ENCODE measurements around the gene METRN.

Gene METRN

GRCh38 chr16:761625-762513 lies 47.0 kb downstream of the METRN start:
- TF ChIP-seq TAF1 (IDR thresholded peaks at IDR 0.05; ENCODE audit: borderline replicate concordance, insufficient read depth, low read length) (no peak), POLR2AphosphoS5 (IDR thresholded peaks at IDR 0.05; ENCODE audit: low read depth, low read length) (no peak), SIN3A (IDR thresholded peaks at IDR 0.05; ENCODE audit: borderline replicate concordance, insufficient read depth, low read length) (no peak), FOXP2 (optimal IDR thresholded peaks at IDR 0.05; ENCODE audit: borderline replicate concordance, extremely low read depth, extremely low read length, insufficient read depth) (no peak)
- TF ChIP-seq, protein P1, sequence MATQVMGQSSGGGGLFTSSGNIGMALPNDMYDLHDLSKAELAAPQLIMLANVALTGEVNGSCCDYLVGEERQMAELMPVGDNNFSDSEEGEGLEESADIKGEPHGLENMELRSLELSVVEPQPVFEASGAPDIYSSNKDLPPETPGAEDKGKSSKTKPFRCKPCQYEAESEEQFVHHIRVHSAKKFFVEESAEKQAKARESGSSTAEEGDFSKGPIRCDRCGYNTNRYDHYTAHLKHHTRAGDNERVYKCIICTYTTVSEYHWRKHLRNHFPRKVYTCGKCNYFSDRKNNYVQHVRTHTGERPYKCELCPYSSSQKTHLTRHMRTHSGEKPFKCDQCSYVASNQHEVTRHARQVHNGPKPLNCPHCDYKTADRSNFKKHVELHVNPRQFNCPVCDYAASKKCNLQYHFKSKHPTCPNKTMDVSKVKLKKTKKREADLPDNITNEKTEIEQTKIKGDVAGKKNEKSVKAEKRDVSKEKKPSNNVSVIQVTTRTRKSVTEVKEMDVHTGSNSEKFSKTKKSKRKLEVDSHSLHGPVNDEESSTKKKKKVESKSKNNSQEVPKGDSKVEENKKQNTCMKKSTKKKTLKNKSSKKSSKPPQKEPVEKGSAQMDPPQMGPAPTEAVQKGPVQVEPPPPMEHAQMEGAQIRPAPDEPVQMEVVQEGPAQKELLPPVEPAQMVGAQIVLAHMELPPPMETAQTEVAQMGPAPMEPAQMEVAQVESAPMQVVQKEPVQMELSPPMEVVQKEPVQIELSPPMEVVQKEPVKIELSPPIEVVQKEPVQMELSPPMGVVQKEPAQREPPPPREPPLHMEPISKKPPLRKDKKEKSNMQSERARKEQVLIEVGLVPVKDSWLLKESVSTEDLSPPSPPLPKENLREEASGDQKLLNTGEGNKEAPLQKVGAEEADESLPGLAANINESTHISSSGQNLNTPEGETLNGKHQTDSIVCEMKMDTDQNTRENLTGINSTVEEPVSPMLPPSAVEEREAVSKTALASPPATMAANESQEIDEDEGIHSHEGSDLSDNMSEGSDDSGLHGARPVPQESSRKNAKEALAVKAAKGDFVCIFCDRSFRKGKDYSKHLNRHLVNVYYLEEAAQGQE (IDR thresholded peaks at IDR 0.05; ENCODE audit: insufficient read depth in 1 of 2, low read depth in 2 of 2, low read length in 2 of 2), result no peak

- no peak for TF ChIP-seq SIN3A (IDR thresholded peaks at IDR 0.05; ENCODE audit: borderline replicate concordance, insufficient read depth, low read length)
These were observed 47.8 kb downstream of the METRN start for GRCh38 chr16:762595-763268.

DNA sequence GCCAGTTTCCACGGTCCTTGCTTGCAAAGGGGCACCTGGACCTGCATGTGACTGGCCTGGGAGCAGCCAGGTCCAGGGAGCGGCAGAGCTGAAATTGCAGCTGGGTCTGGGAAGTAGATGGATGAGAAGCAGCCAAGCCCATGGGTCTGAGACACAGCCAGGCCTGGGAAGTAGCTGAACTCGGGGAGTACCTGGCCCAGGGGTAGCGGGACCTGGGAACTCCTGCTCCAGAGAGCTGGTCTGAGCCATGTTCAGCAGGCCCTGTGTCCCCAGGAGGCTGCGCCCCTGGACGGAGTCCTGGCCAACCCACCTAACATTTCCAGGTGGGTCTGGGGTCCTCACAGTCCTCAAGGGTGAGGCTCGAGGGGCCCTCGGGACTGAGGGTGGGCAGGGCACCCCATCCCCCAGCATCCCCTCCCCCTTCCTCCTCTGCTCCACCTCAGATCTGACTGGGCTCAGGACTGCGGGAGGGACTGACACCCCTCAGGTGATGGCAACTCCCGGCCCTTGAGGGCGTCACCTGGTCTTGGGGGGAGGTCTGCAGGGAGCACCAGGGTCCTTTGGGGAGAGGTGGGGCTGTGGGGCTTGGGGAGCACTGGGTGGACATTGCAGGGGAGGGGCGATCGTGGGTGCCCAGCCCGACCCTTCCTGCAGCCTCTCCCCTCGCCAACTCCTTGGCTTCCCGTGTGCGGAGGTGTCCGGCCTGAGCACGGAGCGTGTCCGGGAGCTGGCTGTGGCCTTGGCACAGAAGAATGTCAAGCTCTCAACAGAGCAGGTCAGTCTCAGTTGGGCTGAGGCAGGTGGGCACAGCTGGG lies 48.7 kb downstream of the METRN start:
- no peak for TF ChIP-seq TAF1 (IDR thresholded peaks at IDR 0.05; ENCODE audit: borderline replicate concordance, insufficient read depth, low read length)
- TF ChIP-seq FOXP2 (optimal IDR thresholded peaks at IDR 0.05; ENCODE audit: borderline replicate concordance, extremely low read depth, extremely low read length, insufficient read depth), result no peak
- no peak for TF ChIP-seq SIN3A (IDR thresholded peaks at IDR 0.05; ENCODE audit: borderline replicate concordance, insufficient read depth, low read length)
- TF ChIP-seq POLR2AphosphoS5 (IDR thresholded peaks at IDR 0.05; ENCODE audit: low read depth, low read length), result no peak
- TF ChIP-seq, protein P1 (IDR thresholded peaks at IDR 0.05; ENCODE audit: insufficient read depth in 1 of 2, low read depth in 2 of 2, low read length in 2 of 2), result no peak

GRCh38 chr16:764184-764750 lies 49.3 kb downstream of the METRN start:
- TF ChIP-seq TAF1 (IDR thresholded peaks at IDR 0.05; ENCODE audit: borderline replicate concordance, insufficient read depth, low read length), result no peak
- TF ChIP-seq FOXP2 (optimal IDR thresholded peaks at IDR 0.05; ENCODE audit: borderline replicate concordance, extremely low read depth, extremely low read length, insufficient read depth), result no peak
- no peak for TF ChIP-seq SIN3A (IDR thresholded peaks at IDR 0.05; ENCODE audit: borderline replicate concordance, insufficient read depth, low read length)
- TF ChIP-seq, protein P1 (IDR thresholded peaks at IDR 0.05; ENCODE audit: insufficient read depth in 1 of 2, low read depth in 2 of 2, low read length in 2 of 2), result no peak
- TF ChIP-seq POLR2AphosphoS5 (IDR thresholded peaks at IDR 0.05; ENCODE audit: low read depth, low read length), result no peak
